Hepatocyte (in vitro differentiated cells): ENCODE data around the gene SLC23A2. TPM values are rescaled to one million over a fixed set of nuclear protein-coding genes. Genes with fewer than 3 reads are reported as not detected.

Experiments
- DNase-seq: peaks from one replicate; pipeline ENCODE4 v3.0.0-alpha.2; 2016; ENCODE audit warnings: low spot score
- H2AFZ ChIP-seq: fragments of 200-600 bp; sonication (generic); 2 replicates; pipeline ENCODE4 v1.6.0; 2016; ENCODE audit warnings: antibody characterized with exemption, mild to moderate bottlenecking
- H3K27ac ChIP-seq: fragments of 200-600 bp; sonication (generic); 2 replicates; pipeline ENCODE4 v1.5.1; 2016; ENCODE audit warnings: mild to moderate bottlenecking
- H3K27me3 ChIP-seq: fragments of 200-600 bp; sonication (generic); 2 replicates; pipeline ENCODE4 v1.6.1; 2016
- H3K36me3 ChIP-seq: fragments of 200-600 bp; sonication (generic); replicated peaks from 2 replicates; pipeline ENCODE4 v1.5.1; 2016; ENCODE audit warnings: low read depth; ENCODE audit not compliant: insufficient read depth
- H3K4me1 ChIP-seq: fragments of 200-600 bp; sonication (generic); 2 replicates; pipeline ENCODE4 v1.5.1; 2016; ENCODE audit warnings: mild to moderate bottlenecking, moderate library complexity; ENCODE audit not compliant: insufficient read depth
- H3K4me2 ChIP-seq: fragments of 200-600 bp; sonication (generic); 2 replicates; pipeline ENCODE4 v1.6.0; 2016
- H3K4me3 ChIP-seq: fragments of 200-600 bp; sonication (generic); 2 replicates; pipeline ENCODE4 v1.5.1; 2016; ENCODE audit warnings: mild to moderate bottlenecking
- H3K79me2 ChIP-seq: fragments of 200-600 bp; sonication (generic); 2 replicates; pipeline ENCODE4 v1.6.0; 2017; ENCODE audit warnings: mild to moderate bottlenecking
- H3K9me2 ChIP-seq: fragments of 200-600 bp; sonication (generic); replicated peaks from 2 replicates; pipeline ENCODE4 v1.6.0; 2017; ENCODE audit warnings: mild to moderate bottlenecking; ENCODE audit not compliant: insufficient read depth
- H3K9me3 ChIP-seq: fragments of 200-600 bp; sonication (generic); 2 replicates; pipeline ENCODE4 v1.5.1; 2016; ENCODE audit warnings: low read depth, mild to moderate bottlenecking
- H4K20me1 ChIP-seq: fragments of 200-600 bp; sonication (generic); 2 replicates; pipeline ENCODE4 v1.6.0; 2016; ENCODE audit warnings: mild to moderate bottlenecking; ENCODE audit not compliant: insufficient read depth, poor library complexity, severe bottlenecking
- CTCF ChIP-seq: fragments of 200-600 bp; sonication (generic); IDR thresholded peaks from 2 replicates; pipeline ENCODE4 v1.5.1; 2016; ENCODE audit warnings: antibody characterized with exemption, mild to moderate bottlenecking; ENCODE audit not compliant: poor library complexity
- EZH2 ChIP-seq: fragments of 200-600 bp; sonication (generic); IDR thresholded peaks from 2 replicates; pipeline ENCODE4 v1.6.1; 2016; ENCODE audit warnings: antibody characterized with exemption, mild to moderate bottlenecking, borderline replicate concordance
- EZH2phosphoT487 ChIP-seq: fragments of 200-600 bp; sonication (generic); IDR thresholded peaks from one replicate; pipeline ENCODE4 v1.6.1; 2018; ENCODE audit warnings: antibody characterized with exemption, mild to moderate bottlenecking, low read depth, moderate library complexity; ENCODE audit not compliant: unreplicated experiment, severe bottlenecking
- WGBS: methylation state at CpG from one replicate; pipeline ENCODE4 v1.1.6; 2016; ENCODE audit warnings: low lambda C conversion rate; ENCODE audit errors: missing lambda C conversion rate; 5-methylcytosine and 5-hydroxymethylcytosine counted together
- polyA plus RNA-seq: library from polyadenylated mRNA; unstranded; fragments of >200 nt; fragmentation: Nextera tagmentation; extraction: Ambion mirVana; gene quantifications from 2 replicates; pipeline ENCODE4 v1.2.1, GENCODE V29; 2016
- total RNA-seq: library from RNA; depleted of rRNA; stranded (reverse); fragments of >200 nt; gene quantifications from 2 replicates; pipeline ENCODE4 v1.2.3, GENCODE V29; 2014

The SLC23A2 gene
- total and polyA plus RNA-seq, 2 experiments from 2014 or later, result 8.2 to 13.3 TPM

DNA sequence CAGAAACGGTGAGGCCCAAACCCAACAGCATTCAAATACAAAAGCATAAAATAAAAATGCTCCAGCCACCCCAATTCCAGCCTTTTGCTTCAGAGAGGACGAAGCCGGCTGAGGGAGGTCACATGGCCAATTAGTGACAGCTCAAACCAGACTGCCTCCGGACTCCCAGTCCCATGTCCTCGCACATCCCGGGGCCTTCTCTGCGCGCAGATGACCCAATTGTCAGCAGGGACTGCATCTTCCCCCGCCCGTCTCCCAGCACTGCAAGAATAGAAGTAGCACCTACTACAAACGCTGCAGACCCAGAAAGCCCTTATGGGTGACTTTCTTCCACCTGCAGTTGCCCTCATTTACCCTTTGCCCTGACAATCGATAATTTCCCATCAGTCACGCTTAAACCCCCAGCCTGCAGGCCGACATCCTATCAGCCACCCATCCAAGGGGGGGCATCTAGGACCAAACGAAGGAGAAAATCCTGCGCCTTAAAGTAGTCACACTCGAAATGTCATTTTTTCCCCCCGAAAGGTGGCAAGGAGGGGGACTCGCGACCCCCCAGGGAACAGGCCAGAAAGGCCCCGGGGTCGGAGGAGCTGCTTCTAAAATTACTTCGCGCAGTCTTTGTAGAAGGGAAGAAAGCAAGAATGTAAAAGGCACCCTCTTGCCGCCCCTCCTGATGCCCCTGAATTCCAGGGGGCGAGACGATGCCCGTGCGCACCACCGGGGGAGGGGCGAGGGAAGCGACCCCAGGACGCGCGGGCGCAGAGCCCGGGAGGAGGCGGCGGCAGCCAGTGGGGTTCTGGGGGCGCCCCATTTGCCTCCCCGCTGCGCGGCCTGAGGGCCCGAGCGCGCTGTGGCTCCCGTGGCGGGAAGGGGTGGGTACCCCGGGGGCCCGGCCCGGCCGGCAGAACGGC, 792 bp downstream of the SLC23A2 start:
- DNase-seq, result peak; percentile 34
- Histone ChIP-seq H3K9me2 (no peaks in the 10 kb centered on the region), H3K27ac (no peak overlapping the region), H3K9me3 (no peaks in the 10 kb centered on the region), H2AFZ (peak overlapping the region; percentile 96), H3K27me3 (no peaks in the 10 kb centered on the region), H3K4me3 (peak overlapping the region; percentile 87), H4K20me1 (peaks cover 6% of the 10 kb centered on the region), H3K4me1 (no peaks in the 10 kb centered on the region), H3K36me3 (no peaks in the 10 kb centered on the region), H3K4me2 (peak overlapping the region; percentile 98), H3K79me2 (peaks cover 48% of the 10 kb centered on the region)
- TF ChIP-seq EZH2 (no peak), CTCF (no peak), EZH2phosphoT487 (no peak)
- 11% methylated on average over 29 of the region's 53 CpGs for WGBS

DNA sequence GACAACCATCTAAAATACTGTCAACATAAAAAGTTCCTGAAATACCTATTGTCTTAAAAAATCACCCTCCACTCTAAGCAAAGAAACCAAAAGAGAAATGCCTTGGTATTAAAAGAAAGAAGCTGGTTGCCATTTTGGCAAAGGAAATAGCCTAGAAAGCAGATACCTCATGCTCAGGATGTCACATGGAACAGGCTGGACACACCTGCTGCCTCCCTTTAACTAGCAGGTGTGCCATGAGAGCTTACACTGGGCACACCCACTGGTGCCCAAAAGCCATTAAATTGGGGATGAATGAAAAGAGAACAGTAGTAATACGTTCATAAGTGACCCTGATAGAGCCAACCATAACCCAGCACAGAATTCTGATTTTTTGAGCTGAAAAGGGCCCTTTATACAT, 1.5 kb downstream of the SLC23A2 start:
- Histone ChIP-seq H4K20me1 (peaks cover 6% of the 10 kb centered on the region), H3K4me1 (no peaks in the 10 kb centered on the region), H3K9me3 (no peaks in the 10 kb centered on the region), H3K4me3 (no peak overlapping the region), H3K9me2 (no peaks in the 10 kb centered on the region), H2AFZ (no peak overlapping the region), H3K27ac (no peak overlapping the region), H3K4me2 (peak overlapping the region; percentile 98), H3K79me2 (peaks cover 50% of the 10 kb centered on the region), H3K36me3 (no peaks in the 10 kb centered on the region), H3K27me3 (no peaks in the 10 kb centered on the region)
- no peak for TF ChIP-seq EZH2
- TF ChIP-seq CTCF, result no peak
- no peak for TF ChIP-seq EZH2phosphoT487
- WGBS, result 94% methylated on average over 1 of the region's 1 CpG
- DNase-seq, result no peak

DNA sequence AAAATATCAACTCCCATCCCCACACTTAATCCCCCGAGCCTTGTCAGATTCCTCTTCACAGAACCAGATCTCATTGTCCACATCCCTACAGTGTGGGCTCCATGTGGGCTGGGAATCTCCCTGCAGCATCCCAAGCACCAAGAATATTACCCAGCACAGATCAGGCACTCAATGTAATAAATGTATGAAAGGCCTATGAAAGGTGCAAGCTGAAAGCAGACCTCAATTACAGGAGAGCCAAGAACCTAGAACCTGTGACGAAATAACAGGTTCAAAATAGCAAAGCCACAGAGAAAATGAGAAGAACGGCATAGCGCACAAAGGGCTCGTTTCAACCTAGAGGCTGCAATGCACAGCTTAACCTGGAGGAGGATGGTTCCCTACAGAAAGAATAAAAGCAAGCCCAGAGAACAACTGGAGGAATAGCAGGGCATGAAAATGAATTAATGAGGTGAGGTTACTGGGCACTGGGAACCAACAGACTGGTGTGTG, 3.1 kb downstream of the SLC23A2 start:
- H3K27ac ChIP-seq, result no peak overlapping the region
- H4K20me1 ChIP-seq, result peaks cover 6% of the 10 kb centered on the region
- TF ChIP-seq EZH2phosphoT487 (no peak), EZH2 (no peak), CTCF (no peak)
- H3K4me3 ChIP-seq, result no peak overlapping the region
- H3K36me3 ChIP-seq, result no peaks in the 10 kb centered on the region
- no peak for DNase-seq
- H3K4me1 ChIP-seq, result no peaks in the 10 kb centered on the region
- H3K9me2 ChIP-seq, result no peaks in the 10 kb centered on the region
- H3K9me3 ChIP-seq, result no peaks in the 10 kb centered on the region
- WGBS, result 91% methylated on average over 5 of the region's 5 CpGs
- H3K79me2 ChIP-seq, result peaks cover 56% of the 10 kb centered on the region
- no peaks in the 10 kb centered on the region for H3K27me3 ChIP-seq
- H2AFZ ChIP-seq, result no peak overlapping the region
- H3K4me2 ChIP-seq, result no peak overlapping the region
